Cardiac fibroblast (primary cell): ENCODE data around the gene FNDC8.
A peak's percentile ranks its signal among the peaks of the same experiment; 100 is the strongest.
"Not testable (repeated sequence)": the region's sequence is repeated elsewhere in the genome, so short reads cannot be mapped to it uniquely, and the experiment has no call there.

Experiments used
- DNase-seq, 2 donors: peaks; one replicate each; pipeline versions ENCODE4 v3.0.0 to v3.0.0-alpha.2; 2010; ENCODE audit warnings: low read depth in 2 of 2
- H3K4me3 ChIP-seq, 2 donors: replicated peaks in 1 of 2; 1 replicate in 1 of 2; 2 replicates in 1 of 2; pipeline ENCODE4 v1.5.1; 2011; ENCODE audit warnings: low read depth in 2 of 2, low read length in 2 of 2, mild to moderate bottlenecking in 2 of 2, moderate library complexity in 1 of 2
- TF ChIP-seq, protein P1 (sequence below): IDR thresholded peaks from one replicate; pipeline ENCODE4 v1.5.1; 2011; ENCODE audit warnings: low read depth, mild to moderate bottlenecking, low read length, inconsistent platforms

Gene FNDC8

DNA sequence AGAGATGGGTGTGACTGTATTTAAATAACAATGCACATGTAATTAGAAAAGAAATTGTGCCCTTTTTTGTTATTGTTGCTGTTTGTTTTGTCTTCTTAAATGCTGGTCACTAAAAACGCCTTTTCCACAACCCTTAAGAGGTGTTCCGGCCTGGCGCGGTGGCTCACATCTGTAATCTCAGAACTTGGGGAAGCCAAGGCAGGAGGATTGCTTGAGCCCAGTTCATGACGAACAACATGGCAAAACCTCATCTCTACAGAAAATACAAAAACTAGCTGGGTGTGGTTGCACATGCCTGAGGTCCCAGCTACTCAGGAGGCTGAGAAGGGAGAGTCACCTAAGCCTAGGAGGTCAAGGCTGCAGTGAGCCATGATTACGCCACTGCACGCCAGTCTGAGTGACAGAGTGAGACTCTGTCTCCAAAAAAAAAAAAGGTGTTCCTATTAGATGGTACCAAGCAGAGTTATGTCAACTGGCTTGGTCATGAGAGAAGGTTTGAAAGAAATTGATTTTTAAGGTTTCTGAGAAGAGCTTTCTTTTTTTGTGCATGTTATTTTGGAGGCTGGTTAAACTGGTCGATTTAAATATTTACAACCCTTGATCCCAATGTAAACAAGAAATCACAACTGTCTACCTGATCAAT lies 34.4 kb upstream of the FNDC8 start:
- H3K4me3 ChIP-seq = no peak overlapping the region
- no peak for DNase-seq
- TF ChIP-seq, protein P1, sequence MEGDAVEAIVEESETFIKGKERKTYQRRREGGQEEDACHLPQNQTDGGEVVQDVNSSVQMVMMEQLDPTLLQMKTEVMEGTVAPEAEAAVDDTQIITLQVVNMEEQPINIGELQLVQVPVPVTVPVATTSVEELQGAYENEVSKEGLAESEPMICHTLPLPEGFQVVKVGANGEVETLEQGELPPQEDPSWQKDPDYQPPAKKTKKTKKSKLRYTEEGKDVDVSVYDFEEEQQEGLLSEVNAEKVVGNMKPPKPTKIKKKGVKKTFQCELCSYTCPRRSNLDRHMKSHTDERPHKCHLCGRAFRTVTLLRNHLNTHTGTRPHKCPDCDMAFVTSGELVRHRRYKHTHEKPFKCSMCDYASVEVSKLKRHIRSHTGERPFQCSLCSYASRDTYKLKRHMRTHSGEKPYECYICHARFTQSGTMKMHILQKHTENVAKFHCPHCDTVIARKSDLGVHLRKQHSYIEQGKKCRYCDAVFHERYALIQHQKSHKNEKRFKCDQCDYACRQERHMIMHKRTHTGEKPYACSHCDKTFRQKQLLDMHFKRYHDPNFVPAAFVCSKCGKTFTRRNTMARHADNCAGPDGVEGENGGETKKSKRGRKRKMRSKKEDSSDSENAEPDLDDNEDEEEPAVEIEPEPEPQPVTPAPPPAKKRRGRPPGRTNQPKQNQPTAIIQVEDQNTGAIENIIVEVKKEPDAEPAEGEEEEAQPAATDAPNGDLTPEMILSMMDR = no peak

DNA sequence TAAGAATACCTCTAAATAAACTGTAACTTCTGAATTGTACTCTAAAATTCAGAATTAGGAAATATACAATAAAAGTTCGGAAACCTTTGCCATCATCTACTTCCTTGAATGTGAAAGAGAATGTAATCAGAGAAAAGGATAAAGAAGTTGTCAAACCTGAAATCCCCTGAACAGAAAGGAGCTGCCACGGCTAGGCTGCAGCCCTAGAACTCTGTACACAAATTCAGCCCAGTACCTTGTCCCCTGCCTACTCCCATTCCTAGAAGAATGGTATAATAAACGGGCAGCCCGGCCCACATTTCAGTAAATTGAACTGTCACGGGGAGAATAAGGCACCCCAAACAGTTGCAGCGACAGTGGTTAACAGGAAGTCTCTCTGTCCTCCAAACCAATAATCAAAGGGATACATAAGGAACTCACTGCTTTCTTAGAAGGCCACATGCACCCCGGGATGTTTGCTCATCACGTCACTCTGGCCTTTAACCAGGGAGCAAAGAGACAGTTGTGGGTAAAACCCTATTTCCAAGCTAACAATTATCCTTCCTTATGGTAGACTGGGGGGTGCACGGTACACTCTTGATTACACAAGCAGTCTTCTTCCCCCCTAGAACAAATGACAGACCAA lies 33.6 kb upstream of the FNDC8 start:
- peak in 1 of 2 donors; percentile 43 for DNase-seq
- TF ChIP-seq, protein P1 = no peak

DNA sequence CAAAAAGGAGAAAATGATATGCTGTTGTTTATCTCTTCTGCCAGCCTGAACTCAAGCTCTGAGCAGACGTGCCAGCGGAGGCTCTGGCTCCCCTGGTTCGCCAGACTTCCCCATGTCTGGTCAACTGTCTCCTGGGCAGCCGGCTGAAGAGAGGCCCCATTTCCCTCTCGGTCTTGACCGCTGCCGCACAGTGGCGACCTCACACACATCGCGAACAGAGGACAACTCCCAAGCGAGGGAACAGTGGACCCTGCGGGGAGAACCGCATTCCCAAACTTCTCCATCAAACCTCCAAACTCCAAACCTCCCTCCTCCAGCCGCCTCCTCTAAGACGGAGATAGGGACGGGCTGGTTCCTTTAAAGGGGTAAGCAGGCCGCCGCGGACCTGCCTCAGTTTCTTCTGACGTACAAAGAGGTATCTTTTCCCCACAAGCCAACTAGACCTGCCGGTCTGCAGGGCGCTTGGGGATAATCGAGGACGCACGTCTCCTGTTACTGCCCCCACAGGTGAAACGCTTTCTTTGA lies 33.0 kb upstream of the FNDC8 start:
- peak overlapping the region; percentile 87 to 94 for H3K4me3 ChIP-seq
- peak; percentile 50 to 55 for DNase-seq
- TF ChIP-seq, protein P1 = no peak

More for the DNA sequence above, 33.6 kb upstream of the FNDC8 start:
- H3K4me3 ChIP-seq = peak overlapping the region; percentile 87 to 94

DNA sequence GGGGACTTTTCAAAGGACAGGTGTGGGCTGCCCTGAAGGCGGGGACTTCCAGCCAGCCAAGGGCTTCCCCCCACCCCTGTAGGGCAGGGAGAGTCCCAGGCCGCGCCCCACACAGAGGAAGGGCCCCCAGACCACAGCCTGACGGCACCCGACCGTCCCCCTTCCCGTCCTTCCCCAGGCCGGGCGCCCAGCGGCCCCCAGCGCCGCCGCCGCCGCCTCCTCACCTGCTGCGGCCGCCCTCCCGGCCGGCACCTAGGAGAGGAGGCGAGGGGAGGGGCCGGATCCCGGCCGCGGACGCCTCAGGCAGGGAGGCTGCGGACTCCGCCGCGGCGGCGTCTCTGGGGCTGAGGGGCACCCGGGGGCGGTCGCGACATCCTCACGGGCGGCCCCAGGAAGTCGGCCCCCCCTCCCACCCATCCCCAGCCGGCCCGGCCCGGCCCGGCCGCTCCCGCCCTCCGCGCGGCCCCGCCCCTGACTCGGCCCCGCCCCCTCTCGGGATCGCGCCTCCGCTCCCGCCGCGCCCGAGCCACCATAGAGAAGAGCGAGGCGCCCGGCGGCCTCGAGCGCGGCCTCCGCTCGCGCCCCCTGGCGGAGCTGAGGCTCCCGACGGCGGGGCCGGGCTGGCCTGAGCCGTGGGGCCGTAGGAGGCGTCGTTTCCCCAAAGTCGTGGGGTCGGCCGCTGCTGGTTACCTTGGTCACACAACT lies 32.4 kb upstream of the FNDC8 start:
- H3K4me3 ChIP-seq = peak overlapping the region; percentile 87 to 94
- peak; percentile 75 to 85 for DNase-seq
- TF ChIP-seq, protein P1 = peak; percentile 39

DNA sequence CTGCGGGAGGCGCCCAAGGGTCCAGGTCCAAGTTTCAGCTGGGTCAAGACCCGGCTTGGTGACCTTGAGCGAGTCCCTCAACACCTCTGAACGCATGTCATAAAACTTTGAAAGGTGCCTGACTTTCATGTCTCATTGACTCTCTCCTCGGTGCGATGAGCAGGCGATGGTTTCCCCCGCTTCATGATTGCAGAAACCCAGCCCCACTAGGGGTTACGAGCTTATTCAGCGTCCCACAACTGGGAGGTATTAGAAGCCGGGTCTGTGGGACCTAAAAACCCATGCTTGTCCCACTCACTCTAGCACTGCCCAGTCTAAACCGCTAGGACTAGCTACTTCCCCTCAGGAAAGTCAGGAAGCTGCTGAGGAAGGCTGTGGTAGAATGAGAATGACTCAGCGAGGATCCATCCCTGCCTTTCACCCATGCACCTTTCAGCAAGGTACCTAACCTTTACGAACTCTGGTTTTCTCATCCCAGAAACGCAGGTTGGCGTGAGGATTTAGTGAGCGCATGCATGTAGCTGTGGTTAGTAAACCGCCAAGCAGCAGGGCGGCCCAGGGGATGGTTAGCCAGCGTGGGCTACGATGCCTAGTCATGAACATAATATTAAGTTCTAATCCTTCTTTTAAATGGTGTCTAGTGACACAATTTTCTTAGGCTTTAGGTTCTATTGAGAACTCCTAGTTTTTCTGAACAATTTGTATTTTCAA lies 31.7 kb upstream of the FNDC8 start:
- TF ChIP-seq, protein P1 = peak; percentile 22
- H3K4me3 ChIP-seq = peak overlapping the region; percentile 23 to 37
- peak; percentile 33 to 53 for DNase-seq

DNA sequence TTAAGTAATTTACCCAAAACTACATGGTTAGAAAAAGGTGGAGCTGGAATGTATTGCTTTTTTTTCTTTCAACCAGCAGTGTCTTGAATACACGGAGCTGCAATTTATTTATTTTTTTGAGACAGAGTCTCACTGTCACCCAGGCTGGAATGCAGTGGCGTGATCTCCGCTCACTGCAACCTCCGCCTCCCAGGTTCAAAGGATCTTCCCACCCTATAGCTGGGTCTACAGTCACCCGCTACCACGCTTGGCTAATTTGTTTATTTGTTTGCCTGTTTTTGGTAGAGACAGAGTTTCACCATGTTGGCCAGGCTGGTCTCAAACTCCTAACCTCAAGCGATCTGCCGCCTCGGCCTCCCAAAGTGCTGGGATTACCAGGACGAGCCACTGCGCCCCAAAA lies 30.7 kb upstream of the FNDC8 start:
- H3K4me3 ChIP-seq, DNase-seq: not testable (repeated sequence)
